Activated CD4-positive, alpha-beta T cell treated with anti-CD3 and anti-CD28 coated beads, Interleukin-2, amount 10 ng/mL, durations not matched to agents 7 days and 5 days (primary cell): ENCODE measurements around the gene DISP1. TPM values are rescaled to one million over a fixed set of nuclear protein-coding genes. Genes with fewer than 3 reads are reported as not detected.
"Not testable (repeated sequence)": the region's sequence is repeated elsewhere in the genome, so short reads cannot be mapped to it uniquely, and the experiment has no call there.

ENCODE experiments used
- CTCF ChIA-PET: fragments of 350-600 bp; sonication (Branson Sonifier 250); formaldehyde crosslinking; loops from one replicate; lab custom pipeline; 2021; ENCODE audit warnings: antibody characterized with exemption; lab: Charles Lee
- POLR2A ChIA-PET: fragments of 350-600 bp; sonication (Branson Sonifier 250); formaldehyde crosslinking; loops from one replicate; lab custom pipeline; 2021; ENCODE audit warnings: antibody characterized with exemption; lab: Charles Lee
- DNase-seq: peaks from one replicate; pipeline ENCODE4 v3.0.0-alpha.2; 2020
- H3K27ac Mint-ChIP-seq: one replicate; pipeline ENCODE4 v1.8.0; 2021; ENCODE audit warnings: mild to moderate bottlenecking, moderate library complexity, mixed read lengths
- H3K27me3 Mint-ChIP-seq: one replicate; pipeline ENCODE4 v1.8.0; 2021; ENCODE audit warnings: mixed read lengths
- H3K36me3 Mint-ChIP-seq: one replicate; pipeline ENCODE4 v1.8.0; 2021; ENCODE audit warnings: low read depth, mixed read lengths
- H3K4me1 Mint-ChIP-seq: one replicate; pipeline ENCODE4 v1.8.0; 2021; ENCODE audit warnings: mixed read lengths
- H3K4me3 Mint-ChIP-seq: one replicate; pipeline ENCODE4 v1.8.0; 2021; ENCODE audit warnings: mild to moderate bottlenecking, moderate library complexity, mixed read lengths
- H3K9me3 Mint-ChIP-seq: one replicate; pipeline ENCODE4 v1.8.0; 2021; ENCODE audit warnings: mixed read lengths
- total RNA-seq, 2 experiments: library from RNA; stranded (reverse); gene quantifications; one replicate each; pipeline ENCODE4 v1.2.3, GENCODE V29; 2021

The DISP1 gene
- total RNA-seq, 2 experiments from 2014 or later: 2.3 to 2.9 TPM

DNA sequence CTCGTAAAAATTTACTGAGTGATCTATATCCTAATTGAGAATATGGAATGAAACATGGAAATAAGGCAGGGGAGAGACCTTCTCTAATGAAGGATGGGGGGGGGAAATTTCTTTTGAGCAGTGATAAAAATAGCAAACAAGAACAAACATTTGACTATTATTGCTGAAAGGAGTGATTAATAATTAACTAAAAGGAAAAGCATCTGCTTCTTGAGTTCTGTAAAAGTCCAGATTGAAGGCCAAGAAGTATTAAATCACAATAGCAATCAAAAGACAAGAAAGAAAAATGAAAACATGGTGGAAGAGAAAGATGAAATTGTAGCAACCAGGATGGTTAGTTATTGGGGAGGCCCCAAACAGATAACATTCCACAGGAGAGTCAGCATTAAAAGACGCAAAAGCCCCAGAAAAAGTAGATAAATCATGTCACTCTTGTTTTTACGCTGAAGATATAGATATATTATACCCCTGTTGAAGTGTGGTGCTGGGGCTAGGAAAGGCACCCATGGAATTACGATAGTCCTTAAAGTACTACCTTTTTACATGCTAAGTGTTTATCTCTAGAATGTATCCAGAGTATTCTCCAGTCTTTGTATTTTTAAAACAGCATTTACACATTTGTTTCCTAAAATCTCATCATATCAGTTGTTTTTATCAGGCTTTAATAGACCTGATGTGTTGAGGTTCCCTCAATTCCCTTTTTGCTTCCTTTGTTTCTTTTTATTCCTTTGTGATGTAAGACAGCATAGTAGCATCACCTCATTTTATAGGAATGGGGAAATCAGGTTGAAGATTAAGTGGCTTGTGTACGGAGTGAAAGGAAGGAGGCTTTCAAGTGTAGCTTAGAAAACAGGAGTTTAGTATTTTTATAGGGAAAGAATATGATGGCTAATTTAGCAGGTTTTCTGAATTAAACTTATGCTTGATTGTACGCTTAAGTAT lies 28.9 kb downstream of the DISP1 start:
- ChIA-PET CTCF (no interaction called here), POLR2A (no interaction called here)
- Mint-ChIP-seq H3K27me3 (no peaks in the 10 kb centered on the region), H3K4me3 (no peak overlapping the region), H3K9me3 (no peaks in the 10 kb centered on the region), H3K27ac (no peak overlapping the region), H3K36me3 (no peaks in the 10 kb centered on the region), H3K4me1 (no peaks in the 10 kb centered on the region)
- no peak for DNase-seq

DNA sequence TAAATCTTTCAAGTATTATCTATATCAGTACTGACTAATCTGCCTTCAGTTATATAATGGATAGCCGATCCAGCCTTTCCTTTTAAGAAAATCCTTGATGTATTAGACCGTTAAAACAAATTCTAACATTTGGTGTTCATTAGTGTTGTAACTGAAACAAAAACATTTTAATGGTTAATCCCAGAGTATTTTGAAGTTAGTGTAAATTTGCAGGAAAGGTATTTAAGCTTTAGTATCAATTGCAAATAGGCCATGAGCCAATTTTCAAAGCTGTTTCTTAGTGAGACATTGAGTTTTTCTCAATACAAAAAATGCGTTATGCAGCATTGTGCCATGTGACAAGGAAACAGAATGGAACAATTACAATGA lies 29.6 kb downstream of the DISP1 start:
- no peak for DNase-seq
- H3K27ac Mint-ChIP-seq: no peak overlapping the region
- no peaks in the 10 kb centered on the region for H3K9me3 Mint-ChIP-seq
- ChIA-PET CTCF (no interaction called here), POLR2A (no interaction called here)
- H3K4me3 Mint-ChIP-seq: no peak overlapping the region
- no peaks in the 10 kb centered on the region for H3K36me3 Mint-ChIP-seq
- no peaks in the 10 kb centered on the region for H3K27me3 Mint-ChIP-seq
- no peaks in the 10 kb centered on the region for H3K4me1 Mint-ChIP-seq

DNA sequence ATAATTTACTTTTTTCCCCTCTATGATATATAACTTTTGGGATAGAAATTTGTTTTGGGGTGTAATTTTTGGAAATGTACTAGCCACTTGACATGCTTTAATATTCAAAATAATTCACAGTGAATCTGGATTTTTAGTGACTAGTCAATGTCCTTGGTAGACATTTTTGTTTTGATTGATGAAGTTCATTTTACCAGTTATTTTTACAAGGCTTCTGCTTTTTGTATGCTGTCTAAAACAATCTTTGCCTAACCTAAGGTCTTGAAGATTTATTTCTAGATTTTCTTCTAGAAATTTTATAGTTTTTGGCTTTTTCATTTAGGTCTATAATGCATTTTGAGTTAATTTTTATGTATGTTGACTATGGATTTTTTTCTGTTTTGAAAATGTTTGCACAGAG lies 30.9 kb downstream of the DISP1 start:
- DNase-seq: no peak
- CTCF ChIA-PET: no interaction called here
- Mint-ChIP-seq H3K27ac (no peak overlapping the region), H3K9me3 (no peaks in the 10 kb centered on the region), H3K27me3 (no peaks in the 10 kb centered on the region), H3K4me3 (no peak overlapping the region), H3K36me3 (no peaks in the 10 kb centered on the region), H3K4me1 (no peaks in the 10 kb centered on the region)
- POLR2A ChIA-PET: no interaction called here

DNA sequence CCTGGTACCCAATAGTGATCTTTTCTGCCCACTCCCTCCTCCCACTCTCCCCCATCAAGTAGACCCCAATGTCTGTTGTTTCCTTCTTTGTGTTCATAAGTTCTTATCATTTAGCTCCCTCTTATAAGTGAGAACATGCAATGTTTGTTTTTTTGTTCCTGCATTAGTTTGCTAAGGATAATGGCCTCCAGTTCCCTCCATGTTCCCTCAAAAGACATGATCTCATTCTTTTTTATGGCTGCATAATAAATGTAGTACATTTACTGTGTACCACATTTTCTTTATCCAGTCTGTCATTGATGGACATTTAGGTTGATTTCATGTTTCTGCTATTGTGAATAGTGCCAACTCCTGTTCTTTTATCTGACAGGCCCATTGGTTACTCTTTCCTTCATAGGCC lies 35.7 kb downstream of the DISP1 start:
- POLR2A ChIA-PET, H3K27me3 Mint-ChIP-seq, H3K9me3 Mint-ChIP-seq, CTCF ChIA-PET, H3K27ac Mint-ChIP-seq, H3K4me1 Mint-ChIP-seq, DNase-seq, H3K36me3 Mint-ChIP-seq, H3K4me3 Mint-ChIP-seq: not testable (repeated sequence)

DNA sequence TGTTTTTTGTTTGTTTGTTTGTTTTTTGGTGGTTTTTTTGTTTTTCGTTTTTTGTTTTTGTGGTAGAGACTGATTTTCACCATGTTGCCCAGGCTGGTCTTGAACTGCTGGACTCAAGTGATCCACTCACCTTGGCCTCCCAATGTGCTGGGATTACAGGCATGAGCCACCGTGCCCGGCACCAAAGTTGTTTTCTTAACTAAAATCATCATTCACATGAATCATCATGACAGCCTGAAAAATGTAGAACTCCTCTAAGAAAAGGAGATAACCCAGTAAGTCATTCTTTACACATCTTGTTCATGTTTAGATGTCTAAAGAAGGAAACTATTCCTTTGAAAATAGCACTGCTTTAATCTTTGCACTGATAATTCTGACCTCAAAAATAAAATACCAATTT lies 37.5 kb downstream of the DISP1 start:
- POLR2A ChIA-PET: no interaction called here
- H3K27ac Mint-ChIP-seq: no peak overlapping the region
- peaks cover 4% of the 10 kb centered on the region for H3K9me3 Mint-ChIP-seq
- CTCF ChIA-PET: no interaction called here
- no peak overlapping the region for H3K4me3 Mint-ChIP-seq
- no peaks in the 10 kb centered on the region for H3K27me3 Mint-ChIP-seq
- H3K36me3 Mint-ChIP-seq: peaks cover under 1% of the 10 kb centered on the region
- H3K4me1 Mint-ChIP-seq: no peaks in the 10 kb centered on the region
- no peak for DNase-seq

DNA sequence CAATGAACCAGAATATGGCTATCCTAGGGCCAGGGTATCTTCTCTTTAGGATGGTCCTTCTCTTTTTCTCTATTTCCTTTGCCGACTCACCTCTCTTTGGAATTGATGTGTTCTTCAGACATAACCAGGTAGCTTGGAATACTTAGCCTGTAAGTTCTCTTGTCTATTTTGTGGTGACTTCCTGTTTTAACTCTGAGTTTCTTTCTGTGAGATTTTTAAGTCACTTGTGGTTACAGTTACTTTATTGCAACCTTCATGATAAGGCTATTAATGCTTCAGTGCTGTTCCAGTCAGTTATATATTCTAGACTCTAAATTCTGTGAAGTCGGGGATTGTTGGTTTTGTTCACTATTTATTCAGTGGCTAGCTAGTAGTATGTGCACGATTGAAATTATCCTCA lies 46.2 kb downstream of the DISP1 start:
- no peak overlapping the region for H3K27ac Mint-ChIP-seq
- no peak overlapping the region for H3K4me3 Mint-ChIP-seq
- H3K36me3 Mint-ChIP-seq: peaks cover 3% of the 10 kb centered on the region
- ChIA-PET CTCF (no interaction called here), POLR2A (no interaction called here)
- H3K27me3 Mint-ChIP-seq: no peaks in the 10 kb centered on the region
- H3K4me1 Mint-ChIP-seq: peaks cover 4% of the 10 kb centered on the region
- no peak for DNase-seq
- peaks cover 14% of the 10 kb centered on the region for H3K9me3 Mint-ChIP-seq

Other genes starting within 250 kb of the DISP1 start
- 10 to 100 TPM in 1 of 2 experiments, 1 to 10 TPM in 1; 10.0 to 10.6 TPM for gene TAF1A, start 225.1 kb upstream of the DISP1 start, total RNA-seq
- gene MIA3, start 196.9 kb upstream of the DISP1 start, total RNA-seq: 10 to 100 TPM; 51.1 to 67.9 TPM
- 10 to 100 TPM; 69.7 to 81.1 TPM for gene AIDA, start 102.5 kb upstream of the DISP1 start, total RNA-seq
- gene BROX, start 102.5 kb upstream of the DISP1 start, total RNA-seq: 10 to 100 TPM; 55.5 to 64.1 TPM
- under 1 TPM in 1 of 2 experiments, not detected in 1; 0.60 TPM for gene FAM177B, start 77.8 kb upstream of the DISP1 start, total RNA-seq